A549 (cell line): ENCODE measurements around the gene SLC35F3.

Source experiments
- CTCF ChIP-seq: fragments of >200 bp; sonication (Bioruptor Twin); formaldehyde crosslinking; IDR thresholded peaks from 3 replicates; pipeline ENCODE4 v1.5.1; 2016
- POLR2A ChIP-seq: IDR thresholded peaks from 2 replicates; pipeline ENCODE4 v1.6.1; 2012; ENCODE audit warnings: mild to moderate bottlenecking, low read length
- RNF2 ChIP-seq: fragments of 200-600 bp; sonication (generic); IDR thresholded peaks from 2 replicates; pipeline ENCODE4 v1.6.1; 2016; ENCODE audit warnings: low read depth, mild to moderate bottlenecking, antibody characterized with exemption, moderate library complexity, borderline replicate concordance
- TF ChIP-seq, protein P1 (sequence below): fragments of 450-650 bp; IDR thresholded peaks from 2 replicates; pipeline ENCODE4 v1.6.1; 2014; ENCODE audit warnings: antibody characterized with exemption

DNA sequence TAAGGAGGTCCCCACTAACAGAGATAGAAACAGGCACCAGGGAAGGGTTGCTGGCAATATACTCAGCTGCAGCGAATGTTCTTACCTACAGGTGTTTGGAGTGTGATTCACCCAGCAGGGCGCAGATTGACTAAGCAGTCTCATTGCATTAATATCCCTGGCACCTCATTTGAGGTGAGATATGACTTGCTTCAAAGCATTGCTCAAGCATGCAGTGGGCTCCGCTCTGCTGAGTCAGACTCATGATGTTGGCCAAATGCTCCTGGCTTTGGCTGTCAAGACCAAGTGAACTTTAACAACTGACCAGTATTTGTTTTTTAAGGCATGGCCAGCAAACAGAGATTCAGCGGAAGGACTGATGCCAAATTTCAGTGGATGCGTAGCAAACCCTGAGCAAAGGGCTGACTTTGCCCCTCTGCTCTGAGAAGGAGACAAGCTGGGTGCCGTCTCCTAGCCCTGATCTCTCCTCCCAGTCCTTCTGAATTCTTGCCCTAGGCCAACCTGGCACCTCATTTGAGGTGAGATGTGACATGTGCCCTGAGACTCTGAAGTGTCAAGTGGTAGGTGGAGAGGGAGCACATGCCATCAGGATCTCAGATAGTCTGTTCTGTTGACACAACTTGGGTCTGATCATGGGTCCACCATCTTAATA lies 281.7 kb downstream of the SLC35F3 start:
- TF ChIP-seq, protein P1, sequence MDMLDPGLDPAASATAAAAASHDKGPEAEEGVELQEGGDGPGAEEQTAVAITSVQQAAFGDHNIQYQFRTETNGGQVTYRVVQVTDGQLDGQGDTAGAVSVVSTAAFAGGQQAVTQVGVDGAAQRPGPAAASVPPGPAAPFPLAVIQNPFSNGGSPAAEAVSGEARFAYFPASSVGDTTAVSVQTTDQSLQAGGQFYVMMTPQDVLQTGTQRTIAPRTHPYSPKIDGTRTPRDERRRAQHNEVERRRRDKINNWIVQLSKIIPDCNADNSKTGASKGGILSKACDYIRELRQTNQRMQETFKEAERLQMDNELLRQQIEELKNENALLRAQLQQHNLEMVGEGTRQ = no peak
- TF ChIP-seq RNF2 (no peak), CTCF (no peak), POLR2A (no peak)
